Activated T-cell treated with anti-CD3 and anti-CD28 coated beads for 4 hours (primary cell): ENCODE measurements around the gene VSIG10L.

Experiments
- DNase-seq: peaks from one replicate; pipeline ENCODE4 v3.0.0-alpha.2; 2020

VSIG10L gene

GRCh38 chr19:51365211-51365964 lies 23.4 kb upstream of the VSIG10L start:
- DNase-seq: no peak

- no peak for DNase-seq
These were observed 22.5 kb upstream of the VSIG10L start for GRCh38 chr19:51364200-51365106.

GRCh38 chr19:51361239-51361638 lies 19.3 kb upstream of the VSIG10L start:
- DNase-seq: no peak

- DNase-seq: no peak
These were observed 17.4 kb upstream of the VSIG10L start for GRCh38 chr19:51359294-51359693.

GRCh38 chr19:51357952-51358351 lies 16.0 kb upstream of the VSIG10L start:
- no peak for DNase-seq

- DNase-seq: no peak
These were observed 14.3 kb upstream of the VSIG10L start for GRCh38 chr19:51356159-51356801.

GRCh38 chr19:51354742-51355148 lies 12.8 kb upstream of the VSIG10L start:
- DNase-seq: no peak

GRCh38 chr19:51354103-51354741 lies 12.3 kb upstream of the VSIG10L start:
- no peak for DNase-seq

GRCh38 chr19:51352783-51353360 lies 10.9 kb upstream of the VSIG10L start:
- DNase-seq: no peak

GRCh38 chr19:51351266-51351990 lies 9.5 kb upstream of the VSIG10L start:
- no peak for DNase-seq

- DNase-seq: no peak
These were observed 5.4 kb upstream of the VSIG10L start for GRCh38 chr19:51347209-51347928.

- no peak for DNase-seq
These were observed 4.8 kb upstream of the VSIG10L start for GRCh38 chr19:51346742-51347141.

- no peak for DNase-seq
These were observed 3.2 kb upstream of the VSIG10L start for GRCh38 chr19:51345076-51345620.

- no peak for DNase-seq
These were observed 961 bp upstream of the VSIG10L start for GRCh38 chr19:51342631-51343569.

GRCh38 chr19:51341066-51341465 lies 873 bp downstream of the VSIG10L start:
- DNase-seq: no peak

- DNase-seq: peak; percentile 91
These were observed 2.0 kb downstream of the VSIG10L start for GRCh38 chr19:51339687-51340656.

GRCh38 chr19:51339313-51339686 lies 2.6 kb downstream of the VSIG10L start:
- DNase-seq: no peak

- DNase-seq: peak; percentile 82
These were observed 3.2 kb downstream of the VSIG10L start for GRCh38 chr19:51338563-51339312.
